ENCODE data around the gene JMY.
A peak's percentile ranks its signal among the peaks of the same experiment; 100 is the strongest.

JMY gene

GRCh38 chr5:79191457-79191856 lies 44.5 kb upstream of the JMY start:
- Histone ChIP-seq H3K9ac (no peak overlapping the region), H3K4me2 (ENCODE audit: low read length) (no peak overlapping the region), H3K4me3 (ENCODE audit: low read depth, low read length) (no peak overlapping the region), H2AFZ (no peak overlapping the region), H3K4me1 (no peaks in the 10 kb centered on the region), H3K36me3 (ENCODE audit: control insufficient read depth, insufficient read depth, low read length) (no peaks in the 10 kb centered on the region), H3K9me3 (ENCODE audit: control insufficient read depth, low read length) (no peaks in the 10 kb centered on the region), H3K27ac (no peak overlapping the region), H3K79me2 (no peaks in the 10 kb centered on the region), H3K27me3 (ENCODE audit: control insufficient read depth, insufficient read depth, low read length) (no peaks in the 10 kb centered on the region)
- TF ChIP-seq CTCF (IDR thresholded peaks at IDR 0.05): no peak

- H3K79me2 ChIP-seq: no peaks in the 10 kb centered on the region
- no peak overlapping the region for H3K4me2 ChIP-seq (ENCODE audit: low read length)
- H3K27ac ChIP-seq: no peak overlapping the region
- no peak overlapping the region for H3K9ac ChIP-seq
- peak overlapping the region; percentile 3 for H2AFZ ChIP-seq
- H3K4me1 ChIP-seq: no peaks in the 10 kb centered on the region
- no peaks in the 10 kb centered on the region for H3K9me3 ChIP-seq (ENCODE audit: control insufficient read depth, low read length)
- H3K36me3 ChIP-seq (ENCODE audit: control insufficient read depth, insufficient read depth, low read length): no peaks in the 10 kb centered on the region
- TF ChIP-seq CTCF (IDR thresholded peaks at IDR 0.05): no peak
- no peaks in the 10 kb centered on the region for H3K27me3 ChIP-seq (ENCODE audit: control insufficient read depth, insufficient read depth, low read length)
- no peak overlapping the region for H3K4me3 ChIP-seq (ENCODE audit: low read depth, low read length)
These were observed 42.3 kb upstream of the JMY start for GRCh38 chr5:79193643-79194042.

GRCh38 chr5:79200573-79201183 lies 35.3 kb upstream of the JMY start:
- Histone ChIP-seq H3K27ac (no peak overlapping the region), H2AFZ (no peak overlapping the region), H3K9me3 (ENCODE audit: control insufficient read depth, low read length) (no peaks in the 10 kb centered on the region), H3K4me2 (ENCODE audit: low read length) (no peak overlapping the region), H3K4me1 (no peaks in the 10 kb centered on the region), H3K4me3 (ENCODE audit: low read depth, low read length) (no peak overlapping the region), H3K36me3 (ENCODE audit: control insufficient read depth, insufficient read depth, low read length) (no peaks in the 10 kb centered on the region), H3K9ac (no peak overlapping the region), H3K27me3 (ENCODE audit: control insufficient read depth, insufficient read depth, low read length) (no peaks in the 10 kb centered on the region), H3K79me2 (no peaks in the 10 kb centered on the region)
- TF ChIP-seq CTCF (IDR thresholded peaks at IDR 0.05): peak; percentile 58

- Histone ChIP-seq H2AFZ (no peak overlapping the region), H3K36me3 (ENCODE audit: control insufficient read depth, insufficient read depth, low read length) (no peaks in the 10 kb centered on the region), H3K4me2 (ENCODE audit: low read length) (no peak overlapping the region), H3K4me1 (no peaks in the 10 kb centered on the region), H3K4me3 (ENCODE audit: low read depth, low read length) (no peak overlapping the region), H3K9me3 (ENCODE audit: control insufficient read depth, low read length) (no peaks in the 10 kb centered on the region), H3K9ac (no peak overlapping the region), H3K79me2 (no peaks in the 10 kb centered on the region), H3K27me3 (ENCODE audit: control insufficient read depth, insufficient read depth, low read length) (no peaks in the 10 kb centered on the region), H3K27ac (no peak overlapping the region)
- no peak for TF ChIP-seq CTCF (IDR thresholded peaks at IDR 0.05)
These were observed 34.7 kb upstream of the JMY start for GRCh38 chr5:79201206-79201605.

- no peaks in the 10 kb centered on the region for H3K9me3 ChIP-seq (ENCODE audit: control insufficient read depth, low read length)
- H3K36me3 ChIP-seq (ENCODE audit: control insufficient read depth, insufficient read depth, low read length): no peaks in the 10 kb centered on the region
- no peaks in the 10 kb centered on the region for H3K4me1 ChIP-seq
- no peaks in the 10 kb centered on the region for H3K27me3 ChIP-seq (ENCODE audit: control insufficient read depth, insufficient read depth, low read length)
- H3K4me2 ChIP-seq (ENCODE audit: low read length): no peak overlapping the region
- H3K4me3 ChIP-seq (ENCODE audit: low read depth, low read length): no peak overlapping the region
- H3K79me2 ChIP-seq: no peaks in the 10 kb centered on the region
- no peak overlapping the region for H3K27ac ChIP-seq
- no peak for TF ChIP-seq CTCF (IDR thresholded peaks at IDR 0.05)
- H3K9ac ChIP-seq: no peak overlapping the region
- no peak overlapping the region for H2AFZ ChIP-seq
These were observed 33.9 kb upstream of the JMY start for GRCh38 chr5:79202076-79202475.
